Measurements from ENCODE around the gene NLRC5. TPM values are rescaled to one million over a fixed set of nuclear protein-coding genes. Genes with fewer than 3 reads are reported as not detected.
A peak's percentile ranks its signal among the peaks of the same experiment; 100 is the strongest.

The NLRC5 gene
- total RNA-seq, 1 donor from 2014 or later = 47.5 TPM

GRCh38 chr16:57113664-57114063, 124.3 kb downstream of the NLRC5 start:
- ATAC-seq = no peak
- peaks cover 41% of the 10 kb centered on the region for H3K36me3 ChIP-seq
- intact Hi-C loops (cut with DNase I) = no loop called here
- no peak overlapping the region for H3K27ac ChIP-seq
- no peak overlapping the region for H3K4me3 ChIP-seq
- H3K9me3 ChIP-seq = no peaks in the 10 kb centered on the region
- TF ChIP-seq CTCF (IDR thresholded peaks at IDR 0.05) = no peak
- no peak for DNase-seq
- no peaks in the 10 kb centered on the region for H3K27me3 ChIP-seq (ENCODE audit: low read depth)
- H3K4me1 ChIP-seq = peaks cover 15% of the 10 kb centered on the region

GRCh38 chr16:57115168-57115513, 125.8 kb downstream of the NLRC5 start:
- Histone ChIP-seq H3K4me3 (no peak overlapping the region), H3K9me3 (no peaks in the 10 kb centered on the region), H3K36me3 (peaks cover 56% of the 10 kb centered on the region), H3K27me3 (ENCODE audit: low read depth) (no peaks in the 10 kb centered on the region), H3K4me1 (peaks cover 15% of the 10 kb centered on the region), H3K27ac (peak overlapping the region; percentile 31)
- DNase-seq (no peak), ATAC-seq (no peak)
- TF ChIP-seq CTCF (IDR thresholded peaks at IDR 0.05) = no peak
- intact Hi-C loops (cut with DNase I) = no loop called here

- H3K4me1 ChIP-seq = peaks cover 15% of the 10 kb centered on the region
- no peaks in the 10 kb centered on the region for H3K27me3 ChIP-seq (ENCODE audit: low read depth)
- peak; percentile 14 to 26 for ATAC-seq
- peak overlapping the region; percentile 31 for H3K27ac ChIP-seq
- no peak overlapping the region for H3K4me3 ChIP-seq
- DNase-seq = no peak
- TF ChIP-seq CTCF (IDR thresholded peaks at IDR 0.05) = no peak
- H3K36me3 ChIP-seq = peaks cover 61% of the 10 kb centered on the region
- intact Hi-C loops (cut with DNase I) = no loop called here
- H3K9me3 ChIP-seq = no peaks in the 10 kb centered on the region
These were observed 126.3 kb downstream of the NLRC5 start for GRCh38 chr16:57115514-57116182.

GRCh38 chr16:57118461-57119084, 129.2 kb downstream of the NLRC5 start:
- intact Hi-C loops (cut with DNase I) = no loop called here
- DNase-seq = no peak
- H3K36me3 ChIP-seq = peaks cover 72% of the 10 kb centered on the region

GRCh38 chr16:57123216-57123973, 134.0 kb downstream of the NLRC5 start:
- no peak for TF ChIP-seq CTCF (IDR thresholded peaks at IDR 0.05)
- no peak for ATAC-seq
- no peak for DNase-seq
- H3K4me3 ChIP-seq = no peak overlapping the region
- no peaks in the 10 kb centered on the region for H3K9me3 ChIP-seq
- no peaks in the 10 kb centered on the region for H3K27me3 ChIP-seq (ENCODE audit: low read depth)
- H3K27ac ChIP-seq = peak overlapping the region; percentile 44
- peaks cover 8% of the 10 kb centered on the region for H3K4me1 ChIP-seq
- intact Hi-C loops (cut with DNase I) = no loop called here
- H3K36me3 ChIP-seq = peaks cover 53% of the 10 kb centered on the region

More at GRCh38 chr16:57118461-57119084, 129.2 kb downstream of the NLRC5 start:
- TF ChIP-seq CTCF (IDR thresholded peaks at IDR 0.05) = no peak
- H3K9me3 ChIP-seq = no peaks in the 10 kb centered on the region
- H3K4me1 ChIP-seq = peaks cover 19% of the 10 kb centered on the region
- H3K27me3 ChIP-seq (ENCODE audit: low read depth) = no peaks in the 10 kb centered on the region
- no peak for ATAC-seq
- no peak overlapping the region for H3K27ac ChIP-seq
- H3K4me3 ChIP-seq = no peak overlapping the region

Measured in lower lobe of right lung (tissue), 2 donors.